Lung (tissue), 12 donors: ENCODE measurements around the gene TJP2. TPM values are rescaled to one million over a fixed set of nuclear protein-coding genes. Genes with fewer than 3 reads are reported as not detected.
A peak's percentile ranks its signal among the peaks of the same experiment; 100 is the strongest.

ENCODE experiments used
- ATAC-seq: fragments of 200-7000 bp; cut with Tn5 transposase; one replicate; pipeline ENCODE4 v1.9.1; 2020; ENCODE audit warnings: moderate number of reproducible peaks; ENCODE audit not compliant: insufficient read depth, low FRiP score
- DNase-seq, 3 donors: peaks; one replicate each; pipeline ENCODE4 v3.0.0-alpha.2; 2013 to 2017
- H3K27ac ChIP-seq, 2 donors: one replicate each; pipeline ENCODE4 v1.5.1; 2013; ENCODE audit warnings: mild to moderate bottlenecking in 2 of 2, moderate library complexity in 2 of 2, control low read depth in 1 of 2, inconsistent platforms in 1 of 2, low read depth in 1 of 2, low read length in 1 of 2
- H3K27me3 ChIP-seq, 3 donors: one replicate each; pipeline ENCODE4 v1.5.1; 2013; ENCODE audit warnings: low read length in 2 of 3; ENCODE audit not compliant: control insufficient read depth in 3 of 3, insufficient read depth in 3 of 3
- H3K36me3 ChIP-seq, 4 donors: one replicate each; pipeline ENCODE4 v1.5.1; 2013; ENCODE audit warnings: low read length in 4 of 4, mild to moderate bottlenecking in 1 of 4, moderate library complexity in 1 of 4; ENCODE audit not compliant: control insufficient read depth in 4 of 4, insufficient read depth in 4 of 4
- H3K4me1 ChIP-seq, 5 donors: one replicate each; pipeline ENCODE4 v1.5.1; 2013; ENCODE audit warnings: low read length in 5 of 5, mild to moderate bottlenecking in 2 of 5, moderate library complexity in 1 of 5; ENCODE audit not compliant: control insufficient read depth in 5 of 5, insufficient read depth in 5 of 5
- H3K4me3 ChIP-seq: one replicate; pipeline ENCODE4 v1.5.1; 2013; ENCODE audit warnings: mild to moderate bottlenecking, control low read depth, moderate library complexity
- H3K9ac ChIP-seq, 2 donors: one replicate each; pipeline ENCODE4 v1.5.1; 2013; ENCODE audit warnings: low read length in 2 of 2, control low read depth in 1 of 2; ENCODE audit not compliant: insufficient read depth in 1 of 2
- H3K9me3 ChIP-seq, 4 donors: one replicate each; pipeline ENCODE4 v1.5.1; 2013; ENCODE audit warnings: low read length in 3 of 4, mild to moderate bottlenecking in 1 of 4, moderate library complexity in 1 of 4; ENCODE audit not compliant: control insufficient read depth in 4 of 4, insufficient read depth in 3 of 4
- WGBS, 2 donors: extraction: QIAGEN DNeasy Blood & Tissue Kit; methylation state at CpG; one replicate each; pipeline ENCODE4 v1.1.7; 2013; 5-methylcytosine and 5-hydroxymethylcytosine counted together
- polyA plus RNA-seq, 2 donors: library from polyadenylated mRNA; stranded (reverse); fragments of 200-250 nt; gene quantifications; one replicate each; pipeline ENCODE4 v1.2.1, GENCODE V29; 2013
- total RNA-seq, 2 donors: library from RNA; depleted of rRNA in 1 of 2; stranded (reverse); fragments of >200 nt in 1 of 2; gene quantifications; one replicate each; pipeline ENCODE4 v1.2.1, GENCODE V29; 2014 to 2021
- TF ChIP-seq, protein P1 (sequence below): IDR thresholded peaks from 2 replicates; pipeline ENCODE4 v1.5.1; 2012; ENCODE audit warnings: mild to moderate bottlenecking; ENCODE audit errors: control extremely low read depth, extremely low read depth
- donor health status: control.
- donor health status: control.
- donor health status: Bipolar disorder and iron deficiency.
- donor health status: healthy.
- donor health status: DM: yes; HTN: yes; CAD: no.

The TJP2 gene
- total and polyA plus RNA-seq, 4 donors: 39.3 to 181 (median 73.6) TPM

DNA sequence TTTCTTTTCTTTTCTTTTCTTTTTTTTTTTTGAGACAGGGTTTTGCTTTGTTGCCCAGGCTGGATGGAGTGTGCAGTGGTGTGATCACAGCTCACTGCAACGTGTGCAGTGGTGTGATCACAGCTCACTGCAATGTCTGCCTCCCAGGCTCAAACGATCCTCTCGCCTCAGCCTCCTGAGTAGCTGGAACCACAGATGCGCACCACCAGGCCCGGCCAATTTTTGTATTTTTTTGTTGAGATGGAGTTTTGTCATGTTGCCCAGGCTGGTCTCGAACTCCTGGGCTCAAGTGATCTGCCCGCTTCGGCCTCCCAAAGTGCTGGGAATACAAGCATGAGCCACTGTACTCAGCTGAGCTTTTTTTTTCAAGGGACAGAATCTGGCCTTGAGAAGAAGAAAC is 36.8 kb upstream of the TJP2 start:
- no peak overlapping the region for H3K27ac ChIP-seq
- 94 to 95% methylated on average over 8 of the region's 8 CpGs for WGBS, 2 donors

DNA sequence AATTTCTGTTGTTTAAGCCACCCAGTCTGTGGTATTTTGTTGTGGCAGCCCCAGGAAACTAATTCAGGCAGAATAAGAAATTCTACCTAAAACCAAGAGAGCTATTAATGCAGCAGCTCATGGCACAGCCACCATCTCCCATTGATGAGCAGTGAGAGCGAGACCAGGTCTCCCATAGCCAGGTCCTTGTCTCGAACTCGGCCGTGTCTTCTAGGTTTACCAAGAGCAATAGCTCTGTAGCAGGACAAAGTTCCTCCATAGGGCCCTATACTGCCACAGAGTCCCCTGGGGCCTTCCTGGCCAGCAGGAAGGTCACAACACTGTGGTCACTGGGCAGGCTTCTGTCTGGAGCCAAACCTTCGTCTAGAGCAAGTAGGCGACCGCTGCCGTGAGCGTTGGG is 34.5 kb upstream of the TJP2 start:
- TF ChIP-seq, protein P1, sequence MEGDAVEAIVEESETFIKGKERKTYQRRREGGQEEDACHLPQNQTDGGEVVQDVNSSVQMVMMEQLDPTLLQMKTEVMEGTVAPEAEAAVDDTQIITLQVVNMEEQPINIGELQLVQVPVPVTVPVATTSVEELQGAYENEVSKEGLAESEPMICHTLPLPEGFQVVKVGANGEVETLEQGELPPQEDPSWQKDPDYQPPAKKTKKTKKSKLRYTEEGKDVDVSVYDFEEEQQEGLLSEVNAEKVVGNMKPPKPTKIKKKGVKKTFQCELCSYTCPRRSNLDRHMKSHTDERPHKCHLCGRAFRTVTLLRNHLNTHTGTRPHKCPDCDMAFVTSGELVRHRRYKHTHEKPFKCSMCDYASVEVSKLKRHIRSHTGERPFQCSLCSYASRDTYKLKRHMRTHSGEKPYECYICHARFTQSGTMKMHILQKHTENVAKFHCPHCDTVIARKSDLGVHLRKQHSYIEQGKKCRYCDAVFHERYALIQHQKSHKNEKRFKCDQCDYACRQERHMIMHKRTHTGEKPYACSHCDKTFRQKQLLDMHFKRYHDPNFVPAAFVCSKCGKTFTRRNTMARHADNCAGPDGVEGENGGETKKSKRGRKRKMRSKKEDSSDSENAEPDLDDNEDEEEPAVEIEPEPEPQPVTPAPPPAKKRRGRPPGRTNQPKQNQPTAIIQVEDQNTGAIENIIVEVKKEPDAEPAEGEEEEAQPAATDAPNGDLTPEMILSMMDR: no peak
- Histone ChIP-seq H3K9me3 (no peaks in the 10 kb centered on the region), H3K4me1 (peaks cover 0 to 18% (median 11%) of the 10 kb centered on the region in 5 donors), H3K27me3 (no peaks in the 10 kb centered on the region), H3K9ac (no peak overlapping the region), H3K4me3 (no peak overlapping the region), H3K27ac (peak overlapping the region in 1 of 2 donors; percentile 13), H3K36me3 (no peaks in the 10 kb centered on the region)
- DNase-seq (no peak), ATAC-seq (no peak)
- 89 to 91% methylated on average over 9 of the region's 9 CpGs for WGBS, 2 donors

More for the DNA sequence above, 36.8 kb upstream of the TJP2 start:
- Histone ChIP-seq H3K27me3 (no peaks in the 10 kb centered on the region), H3K4me3 (no peak overlapping the region), H3K9me3 (no peaks in the 10 kb centered on the region), H3K4me1 (peaks cover 0 to 17% (median 6%) of the 10 kb centered on the region in 5 donors), H3K36me3 (peaks cover 0 to 5% (median 0%) of the 10 kb centered on the region in 4 donors), H3K9ac (no peak overlapping the region)
- ATAC-seq (no peak), DNase-seq (no peak)
- TF ChIP-seq, protein P1: no peak

DNA sequence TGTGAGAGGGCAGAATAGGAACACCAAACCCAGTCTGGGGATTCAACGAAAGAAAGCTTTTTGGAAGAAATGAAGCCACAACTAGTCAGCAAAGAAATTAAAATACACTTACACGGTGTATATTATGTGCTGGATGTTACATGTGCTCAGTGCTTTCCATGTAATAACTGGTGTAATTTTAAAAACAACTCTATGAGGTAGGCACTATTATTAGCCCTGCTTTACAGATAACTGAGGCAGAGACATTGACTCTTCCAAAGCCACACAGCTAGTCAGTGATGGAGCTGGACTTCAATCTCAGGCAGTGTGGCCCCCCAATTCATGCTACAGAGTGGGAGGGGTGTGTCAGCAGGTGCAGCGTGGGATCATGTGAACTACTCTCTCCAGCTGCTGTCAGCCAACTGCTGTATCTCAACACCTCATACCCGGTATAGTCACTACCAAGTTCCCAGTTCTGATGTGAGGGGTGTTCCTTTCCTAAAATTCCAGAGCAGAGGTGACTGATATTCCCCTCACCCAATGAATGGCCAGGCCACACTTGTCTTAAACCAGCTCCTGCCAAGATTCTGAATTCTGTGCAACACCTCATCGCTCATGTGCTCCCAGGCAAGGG is 33.8 kb upstream of the TJP2 start:
- TF ChIP-seq, protein P1: no peak
- Histone ChIP-seq H3K27ac (peak overlapping the region in 1 of 2 donors; percentile 24), H3K4me3 (no peak overlapping the region), H3K27me3 (no peaks in the 10 kb centered on the region), H3K9ac (no peak overlapping the region), H3K36me3 (no peaks in the 10 kb centered on the region), H3K4me1 (peaks cover 0 to 18% (median 11%) of the 10 kb centered on the region in 5 donors), H3K9me3 (no peaks in the 10 kb centered on the region)
- ATAC-seq (no peak), DNase-seq (no peak)
- 91 to 92% methylated on average over 5 of the region's 5 CpGs for WGBS, 2 donors

DNA sequence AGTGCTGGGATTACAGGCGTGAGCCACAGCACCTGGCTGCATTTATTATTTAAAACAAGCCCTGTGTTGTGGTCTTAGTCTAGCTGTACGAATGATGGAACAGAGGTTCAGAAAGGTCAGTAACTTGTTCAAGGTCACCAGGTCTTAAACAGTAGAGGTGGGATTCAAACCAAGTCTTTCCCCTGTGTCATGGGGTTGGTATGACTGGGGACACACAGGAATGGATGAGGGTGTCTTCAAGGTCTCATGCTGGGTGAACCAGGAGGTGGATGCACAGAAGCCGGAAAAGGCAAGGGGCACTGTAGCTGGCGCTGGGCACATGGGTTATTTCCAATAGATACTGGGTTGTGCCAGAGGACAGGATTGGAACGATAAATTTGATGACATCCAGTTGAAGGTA is 32.2 kb upstream of the TJP2 start:
- 92 to 93% methylated on average over 5 of the region's 5 CpGs for WGBS, 2 donors
- ATAC-seq (no peak), DNase-seq (no peak)
- no peaks in the 10 kb centered on the region for H3K27me3 ChIP-seq
- no peaks in the 10 kb centered on the region for H3K36me3 ChIP-seq
- H3K4me3 ChIP-seq: no peak overlapping the region
- H3K27ac ChIP-seq: no peak overlapping the region
- H3K9me3 ChIP-seq: no peaks in the 10 kb centered on the region
- H3K9ac ChIP-seq: no peak overlapping the region
- H3K4me1 ChIP-seq: peaks cover 0 to 18% (median 6%) of the 10 kb centered on the region in 5 donors
- TF ChIP-seq, protein P1: no peak
